Hypothalamus (tissue), 51 donors: ENCODE measurements around the gene ETV4.
A peak's percentile ranks its signal among the peaks of the same experiment; 100 is the strongest.
"Not testable (repeated sequence)": the region's sequence is repeated elsewhere in the genome, so short reads cannot be mapped to it uniquely, and the experiment has no call there.

ENCODE experiments used
- DNase-seq, 51 donors: peaks; one replicate each; lab custom pipeline; 2025; lab: John Stamatoyannopoulos, UW

ETV4 gene

DNA sequence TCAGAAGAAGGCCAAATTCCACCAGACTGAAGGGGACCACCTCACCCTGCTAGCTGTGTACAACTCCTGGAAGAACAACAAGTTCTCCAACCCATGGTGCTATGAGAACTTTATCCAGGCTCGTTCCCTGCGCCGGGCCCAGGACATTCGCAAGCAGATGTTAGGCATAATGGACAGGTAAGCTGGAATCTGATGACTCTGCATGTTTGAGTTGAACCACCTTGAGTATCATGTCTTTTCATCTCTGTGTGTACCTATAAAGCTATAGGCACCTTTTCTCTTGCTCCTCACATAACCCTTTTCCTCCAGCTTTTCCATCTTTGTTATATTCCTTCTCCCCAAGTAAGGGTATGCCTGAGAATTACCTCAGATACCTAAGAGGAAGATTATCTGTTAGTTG lies 24.8 kb downstream of the ETV4 start:
- no peak for DNase-seq

- DNase-seq = peak in 22 of 51 donors; percentile 6 to 67 (median 32)
These were observed 28.3 kb downstream of the ETV4 start for GRCh38 chr17:43517615-43518386.

GRCh38 chr17:43517161-43517560 lies 29.0 kb downstream of the ETV4 start:
- no peak for DNase-seq

DNA sequence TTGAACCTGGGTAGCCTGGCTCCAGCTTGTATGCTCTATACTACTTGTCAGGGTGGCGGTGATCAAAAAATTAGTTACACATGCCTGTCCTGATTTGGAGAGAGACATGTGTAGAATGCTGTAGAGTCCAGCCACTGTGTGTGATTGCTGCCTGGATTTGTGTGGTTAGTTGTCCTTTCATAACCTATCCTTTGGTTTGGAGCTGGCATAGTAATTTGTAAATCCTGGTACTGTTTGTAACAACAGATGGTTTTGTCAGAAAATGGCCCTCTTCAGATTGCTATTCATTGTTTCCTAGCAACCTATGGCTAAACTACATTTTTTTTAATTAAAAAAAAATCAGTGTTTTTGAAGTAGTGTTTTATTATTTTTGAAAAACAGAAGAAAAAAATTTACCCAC lies 30.5 kb downstream of the ETV4 start:
- peak in 1 of 51 donors; percentile 3 for DNase-seq

DNA sequence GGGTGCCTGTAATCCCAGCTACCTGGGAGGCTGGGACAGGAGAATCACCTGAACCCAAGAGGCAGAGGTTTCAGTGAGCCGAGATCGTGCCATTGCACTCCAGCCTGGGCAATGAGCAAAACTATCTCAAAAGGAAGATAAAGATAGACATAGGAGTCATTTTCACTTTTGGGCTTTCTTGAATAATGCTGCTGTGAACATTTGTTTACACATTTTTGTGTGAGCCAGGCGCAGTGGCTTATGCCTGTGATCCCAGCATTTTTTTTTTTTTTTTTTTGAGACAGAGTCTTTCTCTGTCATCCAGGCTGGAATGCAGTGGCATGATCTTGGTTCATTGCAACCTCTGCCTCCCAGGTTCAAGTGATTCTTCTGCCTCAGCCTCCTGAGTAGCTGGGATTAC lies 34.9 kb downstream of the ETV4 start:
- not testable (repeated sequence) for DNase-seq

DNA sequence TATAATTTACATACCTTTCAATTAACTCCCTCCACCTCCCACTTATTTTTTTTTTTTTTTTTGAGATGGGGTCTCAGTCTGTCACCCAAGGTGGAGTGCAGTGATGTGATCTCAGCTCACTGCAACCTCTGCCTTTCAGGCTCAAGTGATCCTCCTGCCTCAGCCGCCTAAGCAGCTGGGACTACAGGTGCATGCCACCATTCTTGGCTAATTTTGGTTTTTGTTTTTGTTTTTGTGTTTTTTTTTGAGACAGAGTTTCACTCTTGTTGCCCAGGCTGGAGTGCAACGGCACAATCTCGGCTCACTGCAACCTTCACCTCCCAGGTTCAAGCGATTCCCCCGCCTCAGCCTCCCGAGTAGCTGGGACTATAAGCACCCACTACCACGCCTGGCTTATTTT lies 36.7 kb downstream of the ETV4 start:
- not testable (repeated sequence) for DNase-seq

GRCh38 chr17:43490621-43491020 lies 55.5 kb downstream of the ETV4 start:
- no peak for DNase-seq

DNA sequence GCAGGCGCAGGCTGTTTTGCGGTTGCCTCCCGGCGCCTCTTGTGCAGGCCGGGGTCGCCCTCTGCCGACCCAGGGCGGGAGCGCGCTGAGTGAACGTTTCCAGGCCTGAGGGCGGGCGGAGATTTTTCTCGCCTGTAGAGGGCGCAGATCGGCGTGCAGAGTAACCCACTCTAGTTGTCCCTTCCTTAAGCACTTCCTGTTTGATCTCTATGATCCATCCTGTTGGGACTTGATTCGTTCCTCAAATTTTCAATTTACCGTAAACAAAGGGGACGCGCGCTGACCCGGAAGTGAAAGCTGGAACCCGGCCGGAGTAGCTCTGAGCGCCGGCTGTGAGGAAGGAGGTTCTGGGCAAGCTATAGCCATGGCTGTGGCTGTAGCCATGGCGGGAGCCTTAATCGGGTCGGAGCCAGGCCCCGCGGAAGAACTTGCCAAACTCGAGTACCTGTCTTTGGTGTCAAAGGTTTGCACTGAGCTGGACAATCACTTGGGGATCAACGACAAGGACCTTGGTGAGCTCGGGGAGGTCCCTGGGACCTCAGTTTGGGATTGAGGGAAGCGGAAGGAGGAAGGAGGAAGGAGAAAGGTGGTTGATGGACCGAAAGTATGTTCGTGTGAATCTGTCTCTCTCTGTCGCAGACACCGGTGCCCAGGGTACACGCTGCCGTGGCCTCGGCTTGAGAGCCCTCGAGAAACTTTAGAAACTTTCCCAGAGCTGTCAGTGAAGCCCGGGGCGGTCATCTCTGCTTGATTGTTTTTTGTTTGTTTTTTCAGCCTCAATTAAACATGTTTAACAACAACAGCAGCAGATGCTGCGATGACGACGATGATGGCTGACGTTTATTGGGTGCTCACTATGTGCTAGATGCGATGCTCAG lies 62.2 kb downstream of the ETV4 start, which contains the start of gene DHX8:
Gene DHX8, plus strand, starts transcription at position 302 of the 878 bp plus-strand sequence. Its CDS starts 63 bp downstream, at position 365.
- peak; percentile 65 to 100 (median 96) for DNase-seq

GRCh38 chr17:43482103-43483012 lies 63.8 kb downstream of the ETV4 start:
- no peak for DNase-seq

DNA sequence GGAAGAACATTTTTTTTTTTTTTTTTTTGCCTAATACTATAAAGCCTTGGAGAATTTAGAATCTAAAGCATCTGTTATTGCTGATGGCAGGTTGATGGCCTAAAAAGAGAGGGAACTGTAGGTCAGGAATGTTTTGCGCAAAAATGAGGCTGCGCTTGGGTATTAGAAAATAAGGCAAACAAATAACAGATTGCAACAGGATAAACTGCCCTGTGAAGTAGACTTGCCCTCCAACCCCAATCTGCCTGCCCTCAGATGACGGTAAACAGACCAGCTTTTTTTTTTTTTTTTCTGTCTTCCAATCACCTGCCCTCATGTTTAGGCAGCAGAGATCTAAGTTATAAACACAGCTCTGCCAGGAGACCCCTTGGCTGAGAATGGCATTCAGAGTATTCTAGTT lies 66.2 kb downstream of the ETV4 start:
- DNase-seq = no peak
